PC-3 (cell line): ENCODE measurements around the gene IGSF21. TPM values are rescaled to one million over a fixed set of nuclear protein-coding genes. Genes with fewer than 3 reads are reported as not detected.

Experiments used
- ATAC-seq: fragments of 200-7000 bp; cut with Tn5 transposase; 2 replicates; pipeline ENCODE4 v1.9.1; 2020; ENCODE audit warnings: mild to moderate bottlenecking, moderate library complexity
- BruUV-seq: library from RNA; stranded (reverse); fragments of 400-500 nt; replicated peaks from 2 replicates; lab custom pipeline; 2021; lab: Mats Ljungman, UMichigan
- CTCF ChIA-PET: fragments of 300-600 bp; sonication (Branson Sonifier 250); formaldehyde crosslinking; loops from one replicate; lab custom pipeline; 2022; ENCODE audit warnings: antibody characterized with exemption; lab: Charles Lee
- POLR2A ChIA-PET: fragments of 300-600 bp; sonication (Branson Sonifier 250); formaldehyde crosslinking; loops from one replicate; lab custom pipeline; 2022; ENCODE audit warnings: antibody characterized with exemption; ENCODE audit not compliant: unreplicated experiment; lab: Charles Lee
- DNase-seq: peaks from one replicate; pipeline ENCODE4 v3.0.0-alpha.2; 2015
- H2AFZ ChIP-seq: fragments of 300-600 bp; sonication (generic); 2 replicates; pipeline ENCODE4 v1.6.0; 2016; ENCODE audit warnings: antibody characterized with exemption, low read length
- H3F3A ChIP-seq: fragments of 300-600 bp; sonication (generic); one replicate; pipeline ENCODE4 v1.6.0; 2017; ENCODE audit warnings: antibody characterized with exemption, low read length, control low read depth, mild to moderate bottlenecking; ENCODE audit not compliant: unreplicated experiment
- H3K27ac ChIP-seq: fragments of 300-600 bp; sonication (generic); 2 replicates; pipeline ENCODE4 v1.5.1; 2016; ENCODE audit warnings: mild to moderate bottlenecking, low read length
- H3K27me3 ChIP-seq: fragments of 300-600 bp; sonication (generic); 2 replicates; pipeline ENCODE4 v1.6.1; 2016; ENCODE audit warnings: low read length, mixed read lengths
- H3K36me3 ChIP-seq: fragments of 300-600 bp; sonication (generic); 2 replicates; pipeline ENCODE4 v1.6.1; 2016; ENCODE audit warnings: low read depth, mixed run types, low read length, mixed read lengths
- H3K4me1 ChIP-seq: fragments of 300-600 bp; sonication (generic); 2 replicates; pipeline ENCODE4 v1.5.1; 2016; ENCODE audit warnings: low read length; ENCODE audit not compliant: insufficient read depth
- H3K4me2 ChIP-seq: fragments of 300-600 bp; sonication (generic); 2 replicates; pipeline ENCODE4 v1.6.0; 2016; ENCODE audit warnings: low read length
- H3K4me3 ChIP-seq: fragments of 300-600 bp; sonication (generic); 2 replicates; pipeline ENCODE4 v1.5.1; 2016; ENCODE audit warnings: mild to moderate bottlenecking, low read length, mixed read lengths
- H3K79me2 ChIP-seq: fragments of 300-600 bp; sonication (generic); 2 replicates; pipeline ENCODE4 v1.6.1; 2017; ENCODE audit warnings: low read length, mixed read lengths
- H3K9ac ChIP-seq: fragments of 300-600 bp; sonication (generic); 2 replicates; pipeline ENCODE4 v1.6.0; 2016; ENCODE audit warnings: mild to moderate bottlenecking, low read length
- H3K9me2 ChIP-seq: fragments of 300-600 bp; sonication (generic); replicated peaks from 2 replicates; pipeline ENCODE4 v1.6.1; 2016; ENCODE audit warnings: mixed run types, low read length, mixed read lengths
- H3K9me3 ChIP-seq: fragments of 300-600 bp; sonication (generic); 2 replicates; pipeline ENCODE4 v1.6.1; 2016; ENCODE audit warnings: low read length, mixed read lengths
- H4K20me1 ChIP-seq: fragments of 300-600 bp; sonication (generic); 2 replicates; pipeline ENCODE4 v1.6.1; 2016; ENCODE audit warnings: low read length, mixed read lengths
- CTCF ChIP-seq: fragments of 300-600 bp; sonication (generic); conservative IDR thresholded peaks from 2 replicates; pipeline ENCODE4 v1.5.1; 2017; ENCODE audit warnings: antibody characterized with exemption, low read depth, mild to moderate bottlenecking, low read length
- EZH2 ChIP-seq: fragments of 300-600 bp; sonication (generic); IDR thresholded peaks from one replicate; pipeline ENCODE4 v1.6.1; 2017; ENCODE audit warnings: antibody characterized with exemption, mild to moderate bottlenecking, low read length; ENCODE audit not compliant: unreplicated experiment
- EZH2phosphoT487 ChIP-seq: fragments of 300-600 bp; sonication (generic); IDR thresholded peaks from 2 replicates; pipeline ENCODE4 v1.6.1; 2018; ENCODE audit warnings: mild to moderate bottlenecking, antibody characterized with exemption, low read length, borderline replicate concordance
- intact Hi-C: fragments of 100-400 bp; cut with micrococcal nuclease; formaldehyde crosslinking; loops from 2 replicates; pipeline ENCODE4 v1.9.0; 2023
- total RNA-seq: library from RNA; depleted of rRNA; stranded (reverse); fragments of >200 nt; gene quantifications from 2 replicates; pipeline ENCODE4 v1.2.3, GENCODE V29; 2014

The IGSF21 gene
- total RNA-seq, 1 experiment from 2014 or later: not detected

GRCh38 chr1:18327650-18328049 is 220.1 kb downstream of the IGSF21 start:
- no peak for ATAC-seq
- intact Hi-C loops: no loop called here
- POLR2A ChIA-PET: no interaction called here

GRCh38 chr1:18328803-18329202 is 221.2 kb downstream of the IGSF21 start:
- Histone ChIP-seq H3K79me2 (no peaks in the 10 kb centered on the region), H3K27ac (no peak overlapping the region), H3K9me2 (no peaks in the 10 kb centered on the region), H3K4me3 (no peak overlapping the region), H4K20me1 (no peaks in the 10 kb centered on the region), H3K36me3 (no peaks in the 10 kb centered on the region), H3K4me2 (no peak overlapping the region), H3K9ac (no peak overlapping the region), H3K27me3 (0 out of 2 replicates have a peak, but pooled peaks cover 2% of the 10 kb centered on the region), H3K9me3 (no peaks in the 10 kb centered on the region), H3F3A (no peaks in the 10 kb centered on the region), H2AFZ (no peak overlapping the region), H3K4me1 (no peaks in the 10 kb centered on the region)
- ChIA-PET POLR2A (no interaction called here), CTCF (no interaction called here)
- TF ChIP-seq CTCF: no peak
- intact Hi-C loops: no loop called here
- BruUV-seq: no TSS peak
- ATAC-seq: no peak
- DNase-seq: no peak

More at GRCh38 chr1:18327650-18328049, 220.1 kb downstream of the IGSF21 start:
- H3F3A ChIP-seq: no peaks in the 10 kb centered on the region
- no peak for DNase-seq
- no peak overlapping the region for H2AFZ ChIP-seq
- no peaks in the 10 kb centered on the region for H3K9me3 ChIP-seq
- H3K4me3 ChIP-seq: no peak overlapping the region
- CTCF ChIA-PET: no interaction called here
- H3K36me3 ChIP-seq: no peaks in the 10 kb centered on the region
- no peaks in the 10 kb centered on the region for H3K4me1 ChIP-seq
- no TSS peak for BruUV-seq
- no peak for TF ChIP-seq CTCF
- TF ChIP-seq EZH2phosphoT487: no peak
- TF ChIP-seq EZH2: no peak
- no peak overlapping the region for H3K27ac ChIP-seq
- 0 out of 2 replicates have a peak, but pooled peaks cover 2% of the 10 kb centered on the region for H3K27me3 ChIP-seq
- no peak overlapping the region for H3K9ac ChIP-seq
- H3K4me2 ChIP-seq: no peak overlapping the region
- no peaks in the 10 kb centered on the region for H3K79me2 ChIP-seq
- H4K20me1 ChIP-seq: no peaks in the 10 kb centered on the region
- H3K9me2 ChIP-seq: no peaks in the 10 kb centered on the region

- TF ChIP-seq EZH2 (no peak), EZH2phosphoT487 (no peak), CTCF (no peak)
- no peak overlapping the region for H2AFZ ChIP-seq
- H3K9ac ChIP-seq: no peak overlapping the region
- POLR2A ChIA-PET: no interaction called here
- no peaks in the 10 kb centered on the region for H3K9me3 ChIP-seq
- H3K9me2 ChIP-seq: no peaks in the 10 kb centered on the region
- H3K4me2 ChIP-seq: no peak overlapping the region
- no peaks in the 10 kb centered on the region for H4K20me1 ChIP-seq
- no TSS peak for BruUV-seq
- CTCF ChIA-PET: no interaction called here
- H3K36me3 ChIP-seq: no peaks in the 10 kb centered on the region
- 0 out of 2 replicates have a peak, but pooled peaks cover 2% of the 10 kb centered on the region for H3K27me3 ChIP-seq
- H3K4me1 ChIP-seq: no peaks in the 10 kb centered on the region
- no peak overlapping the region for H3K27ac ChIP-seq
- ATAC-seq (no peak), DNase-seq (no peak)
- no peaks in the 10 kb centered on the region for H3K79me2 ChIP-seq
- intact Hi-C loops: no loop called here
- H3F3A ChIP-seq: no peaks in the 10 kb centered on the region
- H3K4me3 ChIP-seq: no peak overlapping the region
Measured at GRCh38 chr1:18329469-18330253, 222.1 kb downstream of the IGSF21 start.
